Osteoblast (primary cell): ENCODE data around the gene ITGB5. TPM values are rescaled to one million over a fixed set of nuclear protein-coding genes. Genes with fewer than 3 reads are reported as not detected.
A peak's percentile ranks its signal among the peaks of the same experiment; 100 is the strongest.
"Not testable (repeated sequence)": the region's sequence is repeated elsewhere in the genome, so short reads cannot be mapped to it uniquely, and the experiment has no call there.

Experiments
- DNase-seq: peaks from one replicate; pipeline ENCODE4 v3.0.0; 2011; ENCODE audit warnings: low spot score, mixed read lengths; ENCODE audit not compliant: insufficient read length; ENCODE audit errors: missing footprints
- H2AFZ ChIP-seq: 2 replicates; pipeline ENCODE4 v1.6.0; 2011; ENCODE audit warnings: mild to moderate bottlenecking, low read length
- H3K27ac ChIP-seq: 2 replicates; pipeline ENCODE4 v1.5.1; 2011; ENCODE audit warnings: mild to moderate bottlenecking, low read depth, low read length, moderate library complexity
- H3K27me3 ChIP-seq: 2 replicates; pipeline ENCODE4 v1.6.0; 2012; ENCODE audit warnings: mild to moderate bottlenecking, control low read depth, inconsistent platforms, low read length, moderate library complexity; ENCODE audit not compliant: insufficient read depth
- H3K36me3 ChIP-seq: 2 replicates; pipeline ENCODE4 v1.5.1; 2011; ENCODE audit warnings: mild to moderate bottlenecking, low read length, control low read depth, moderate library complexity; ENCODE audit not compliant: insufficient read depth
- H3K4me1 ChIP-seq: 2 replicates; pipeline ENCODE4 v1.5.1; 2011; ENCODE audit warnings: mild to moderate bottlenecking, low read length, control low read depth, moderate library complexity; ENCODE audit not compliant: insufficient read depth
- H3K4me2 ChIP-seq: 2 replicates; pipeline ENCODE4 v1.6.0; 2011; ENCODE audit warnings: mild to moderate bottlenecking, low read length; ENCODE audit not compliant: insufficient read depth
- H3K4me3 ChIP-seq: fragments of 200-600 bp; sonication (generic); 3 replicates; pipeline ENCODE4 v1.5.1; 2012; ENCODE audit warnings: mild to moderate bottlenecking, low read length, inconsistent platforms; ENCODE audit not compliant: insufficient read depth
- H3K79me2 ChIP-seq: 2 replicates; pipeline ENCODE4 v1.6.0; 2012; ENCODE audit warnings: mild to moderate bottlenecking, low read length, control low read depth, inconsistent platforms; ENCODE audit not compliant: insufficient read depth
- H3K9me3 ChIP-seq: 2 replicates; pipeline ENCODE4 v1.5.1; 2011; ENCODE audit warnings: low read depth, low read length, control low read depth
- H4K20me1 ChIP-seq: 2 replicates; pipeline ENCODE4 v1.6.0; 2012; ENCODE audit warnings: mild to moderate bottlenecking, low read length, control low read depth; ENCODE audit not compliant: insufficient read depth
- total RNA-seq: library from RNA; depleted of rRNA; stranded (reverse); fragments of >200 nt; gene quantifications from 2 replicates; pipeline ENCODE4 v1.2.3, GENCODE V29; 2012
- TF ChIP-seq, protein P1 (sequence below): IDR thresholded peaks from 2 replicates; pipeline ENCODE4 v1.5.1; 2011; ENCODE audit warnings: mild to moderate bottlenecking, low read depth, low read length, moderate library complexity; ENCODE audit errors: extremely low read depth

Gene ITGB5
- total RNA-seq, 1 donor: 433 TPM

DNA sequence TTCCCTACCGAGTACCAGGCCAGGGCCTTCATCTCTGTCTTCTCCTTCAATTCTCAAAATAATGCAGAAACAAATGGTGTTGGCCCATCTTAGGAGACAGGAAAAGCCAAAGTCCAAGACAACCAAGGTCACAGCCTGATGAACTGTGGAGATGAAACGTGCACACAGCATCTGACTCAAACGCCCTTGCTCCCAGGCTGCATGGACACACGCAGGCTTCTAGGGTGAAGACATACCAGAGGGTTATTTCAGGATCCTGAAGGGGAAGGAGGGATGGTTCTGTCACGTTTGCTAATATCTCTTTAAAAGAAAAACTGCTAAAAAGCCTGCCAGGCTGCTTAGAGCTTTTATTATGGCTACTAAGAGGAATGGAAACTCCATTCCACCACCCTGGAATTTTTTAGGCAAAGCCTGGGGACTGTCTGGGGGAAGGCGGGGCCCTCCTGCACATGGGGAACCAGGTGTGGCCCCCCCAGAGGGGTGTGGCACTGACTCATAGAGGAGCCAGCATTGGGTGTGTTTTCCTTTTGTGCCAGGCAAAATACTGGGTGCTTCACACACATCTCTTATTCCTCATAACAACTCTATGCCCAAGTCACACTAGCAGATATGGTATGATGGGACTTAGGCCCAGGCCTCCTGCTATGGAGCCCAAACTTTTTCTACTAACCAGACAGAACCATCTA, 94.0 kb downstream of the ITGB5 start:
- H3K27ac ChIP-seq: peak overlapping the region; percentile 95
- TF ChIP-seq, protein P1, sequence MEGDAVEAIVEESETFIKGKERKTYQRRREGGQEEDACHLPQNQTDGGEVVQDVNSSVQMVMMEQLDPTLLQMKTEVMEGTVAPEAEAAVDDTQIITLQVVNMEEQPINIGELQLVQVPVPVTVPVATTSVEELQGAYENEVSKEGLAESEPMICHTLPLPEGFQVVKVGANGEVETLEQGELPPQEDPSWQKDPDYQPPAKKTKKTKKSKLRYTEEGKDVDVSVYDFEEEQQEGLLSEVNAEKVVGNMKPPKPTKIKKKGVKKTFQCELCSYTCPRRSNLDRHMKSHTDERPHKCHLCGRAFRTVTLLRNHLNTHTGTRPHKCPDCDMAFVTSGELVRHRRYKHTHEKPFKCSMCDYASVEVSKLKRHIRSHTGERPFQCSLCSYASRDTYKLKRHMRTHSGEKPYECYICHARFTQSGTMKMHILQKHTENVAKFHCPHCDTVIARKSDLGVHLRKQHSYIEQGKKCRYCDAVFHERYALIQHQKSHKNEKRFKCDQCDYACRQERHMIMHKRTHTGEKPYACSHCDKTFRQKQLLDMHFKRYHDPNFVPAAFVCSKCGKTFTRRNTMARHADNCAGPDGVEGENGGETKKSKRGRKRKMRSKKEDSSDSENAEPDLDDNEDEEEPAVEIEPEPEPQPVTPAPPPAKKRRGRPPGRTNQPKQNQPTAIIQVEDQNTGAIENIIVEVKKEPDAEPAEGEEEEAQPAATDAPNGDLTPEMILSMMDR: no peak
- H3K9me3 ChIP-seq: no peaks in the 10 kb centered on the region
- H3K36me3 ChIP-seq: peaks cover 20% of the 10 kb centered on the region
- H3K4me1 ChIP-seq: peaks cover 36% of the 10 kb centered on the region
- H2AFZ ChIP-seq: no peak overlapping the region
- H3K4me3 ChIP-seq: no peak overlapping the region
- no peaks in the 10 kb centered on the region for H3K27me3 ChIP-seq
- no peaks in the 10 kb centered on the region for H4K20me1 ChIP-seq
- H3K79me2 ChIP-seq: peaks cover 19% of the 10 kb centered on the region
- peak; percentile 87 for DNase-seq
- H3K4me2 ChIP-seq: no peak overlapping the region

DNA sequence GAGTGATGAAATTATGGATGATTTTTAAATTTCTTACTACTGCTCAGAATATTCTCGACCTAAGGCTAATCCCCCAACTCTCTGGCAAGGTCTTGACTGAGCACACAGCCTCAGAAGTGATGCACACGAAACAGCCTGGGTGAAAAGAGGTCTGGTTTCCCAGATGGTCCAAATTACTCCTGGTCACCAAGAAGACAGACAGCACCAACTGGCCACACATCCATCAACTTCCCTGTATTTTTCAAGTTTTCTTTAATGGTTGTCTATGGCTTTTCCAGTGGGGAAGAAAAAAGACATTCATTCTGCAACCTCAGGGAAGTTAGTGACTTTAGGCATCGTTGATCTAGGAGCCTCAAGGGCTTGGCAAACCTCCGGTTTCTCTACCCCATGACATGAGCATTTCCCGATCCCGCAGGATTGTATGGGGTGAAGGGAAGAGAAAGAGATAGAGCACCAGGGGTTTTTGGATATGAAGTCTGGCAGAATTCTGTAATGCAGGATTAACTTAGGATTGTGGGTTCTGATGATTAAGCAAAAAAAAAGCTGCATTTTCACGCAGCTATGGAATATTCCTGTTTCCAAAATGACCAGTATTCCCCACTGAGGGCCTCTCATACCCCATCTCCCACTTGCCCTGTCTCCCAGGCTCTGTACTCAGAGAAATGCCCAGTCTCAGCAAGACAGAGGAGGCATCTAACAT, 94.7 kb downstream of the ITGB5 start:
- H3K27ac ChIP-seq: peak overlapping the region; percentile 95
- H3K79me2 ChIP-seq: peaks cover 25% of the 10 kb centered on the region
- H3K4me3 ChIP-seq: no peak overlapping the region
- H3K9me3 ChIP-seq: no peaks in the 10 kb centered on the region
- TF ChIP-seq, protein P1: no peak
- peaks cover 20% of the 10 kb centered on the region for H3K36me3 ChIP-seq
- H3K4me1 ChIP-seq: peaks cover 39% of the 10 kb centered on the region
- H2AFZ ChIP-seq: no peak overlapping the region
- peak overlapping the region; percentile 62 for H3K4me2 ChIP-seq
- H3K27me3 ChIP-seq: no peaks in the 10 kb centered on the region
- DNase-seq: peak; percentile 34
- no peaks in the 10 kb centered on the region for H4K20me1 ChIP-seq

DNA sequence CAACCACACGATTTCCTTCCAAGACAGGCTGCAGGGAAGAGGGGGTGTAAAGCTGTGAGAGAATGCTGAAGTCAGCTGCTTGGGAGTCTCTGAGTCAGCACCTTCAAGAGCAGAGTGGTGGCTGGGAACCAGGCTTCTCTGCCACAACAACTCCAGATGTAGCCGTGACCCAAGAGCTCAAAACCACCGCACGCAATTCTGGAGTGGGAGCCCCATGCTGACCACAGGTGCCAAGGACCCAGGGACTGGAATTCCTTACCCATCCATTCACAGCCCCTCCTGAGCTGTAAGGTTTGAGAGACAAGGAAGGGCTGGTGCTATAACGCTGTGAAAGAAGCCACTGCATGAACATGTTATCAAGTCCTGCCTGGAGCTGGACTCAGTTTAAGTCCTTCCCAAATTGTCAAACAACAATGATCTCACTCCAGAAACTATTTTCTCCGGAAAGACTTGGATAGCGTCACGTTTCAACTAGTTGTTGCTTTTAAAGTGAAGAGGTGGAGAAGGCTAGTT, 95.5 kb downstream of the ITGB5 start:
- H2AFZ ChIP-seq: no peak overlapping the region
- H3K9me3 ChIP-seq: no peaks in the 10 kb centered on the region
- peak; percentile 92 for DNase-seq
- peaks cover 20% of the 10 kb centered on the region for H3K36me3 ChIP-seq
- peaks cover 32% of the 10 kb centered on the region for H3K79me2 ChIP-seq
- H3K27ac ChIP-seq: peak overlapping the region; percentile 95
- no peaks in the 10 kb centered on the region for H4K20me1 ChIP-seq
- H3K4me1 ChIP-seq: peaks cover 47% of the 10 kb centered on the region
- H3K4me3 ChIP-seq: peak overlapping the region; percentile 12
- peak overlapping the region; percentile 62 for H3K4me2 ChIP-seq
- TF ChIP-seq, protein P1: no peak
- H3K27me3 ChIP-seq: no peaks in the 10 kb centered on the region

DNA sequence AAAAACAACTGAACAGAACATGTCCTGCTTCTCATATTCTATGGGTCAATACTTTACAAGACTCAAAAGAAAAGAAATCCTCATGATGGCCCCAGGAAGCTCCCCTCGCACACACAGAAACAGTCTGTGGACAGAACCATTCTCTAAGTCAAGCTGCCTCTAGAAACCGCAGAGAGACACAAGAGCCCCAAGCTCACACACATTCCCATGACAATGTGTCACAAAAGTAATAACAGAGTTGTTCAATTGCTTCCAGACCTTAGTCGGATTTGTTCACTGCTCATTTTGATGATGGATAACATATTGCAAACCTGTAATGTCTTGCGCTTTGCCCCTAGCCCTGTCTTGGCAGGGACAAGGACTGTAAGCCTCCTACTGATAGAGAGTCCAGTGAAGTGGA, 96.0 kb downstream of the ITGB5 start:
- TF ChIP-seq, protein P1: no peak
- peaks cover 36% of the 10 kb centered on the region for H3K79me2 ChIP-seq
- H3K4me3 ChIP-seq: peak overlapping the region; percentile 12
- H3K27ac ChIP-seq: peak overlapping the region; percentile 95
- DNase-seq: peak; percentile 46
- peak overlapping the region; percentile 62 for H3K4me2 ChIP-seq
- H2AFZ ChIP-seq: no peak overlapping the region
- H3K27me3 ChIP-seq: no peaks in the 10 kb centered on the region
- no peaks in the 10 kb centered on the region for H4K20me1 ChIP-seq
- H3K36me3 ChIP-seq: peaks cover 15% of the 10 kb centered on the region
- peaks cover 52% of the 10 kb centered on the region for H3K4me1 ChIP-seq
- no peaks in the 10 kb centered on the region for H3K9me3 ChIP-seq

DNA sequence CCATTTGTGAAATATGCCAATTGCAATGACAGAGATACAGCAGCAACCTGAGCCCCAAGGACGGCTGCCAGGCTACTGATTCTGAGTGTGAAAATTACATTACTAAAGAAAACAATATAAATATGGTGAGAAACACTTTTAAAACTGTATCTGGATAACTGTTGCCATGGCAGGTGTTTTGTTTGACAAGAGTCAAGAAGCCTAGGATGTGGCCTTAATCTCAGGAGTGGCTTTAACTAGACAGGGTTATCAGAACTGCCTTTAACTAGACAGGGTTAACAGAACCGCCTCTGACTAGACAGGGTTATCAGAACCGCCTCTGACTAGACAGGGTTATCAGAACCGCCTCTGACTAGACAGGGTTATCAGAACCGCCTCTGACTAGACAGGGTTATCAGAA, 98.1 kb downstream of the ITGB5 start:
- peaks cover 48% of the 10 kb centered on the region for H3K79me2 ChIP-seq
- not testable (repeated sequence) for H3K4me3 ChIP-seq, H2AFZ ChIP-seq, H3K4me2 ChIP-seq, H4K20me1 ChIP-seq, H3K36me3 ChIP-seq, H3K27me3 ChIP-seq, H3K9me3 ChIP-seq, DNase-seq
- H3K27ac ChIP-seq: peak overlapping the region; percentile 19
- peaks cover 61% of the 10 kb centered on the region for H3K4me1 ChIP-seq
